Measurements from ENCODE around the gene C1orf198. TPM values are rescaled to one million over a fixed set of nuclear protein-coding genes. Genes with fewer than 3 reads are reported as not detected.

The C1orf198 gene
- polyA plus RNA-seq, 3 donors, result 1.3 to 2.7 (median 1.6) TPM

DNA sequence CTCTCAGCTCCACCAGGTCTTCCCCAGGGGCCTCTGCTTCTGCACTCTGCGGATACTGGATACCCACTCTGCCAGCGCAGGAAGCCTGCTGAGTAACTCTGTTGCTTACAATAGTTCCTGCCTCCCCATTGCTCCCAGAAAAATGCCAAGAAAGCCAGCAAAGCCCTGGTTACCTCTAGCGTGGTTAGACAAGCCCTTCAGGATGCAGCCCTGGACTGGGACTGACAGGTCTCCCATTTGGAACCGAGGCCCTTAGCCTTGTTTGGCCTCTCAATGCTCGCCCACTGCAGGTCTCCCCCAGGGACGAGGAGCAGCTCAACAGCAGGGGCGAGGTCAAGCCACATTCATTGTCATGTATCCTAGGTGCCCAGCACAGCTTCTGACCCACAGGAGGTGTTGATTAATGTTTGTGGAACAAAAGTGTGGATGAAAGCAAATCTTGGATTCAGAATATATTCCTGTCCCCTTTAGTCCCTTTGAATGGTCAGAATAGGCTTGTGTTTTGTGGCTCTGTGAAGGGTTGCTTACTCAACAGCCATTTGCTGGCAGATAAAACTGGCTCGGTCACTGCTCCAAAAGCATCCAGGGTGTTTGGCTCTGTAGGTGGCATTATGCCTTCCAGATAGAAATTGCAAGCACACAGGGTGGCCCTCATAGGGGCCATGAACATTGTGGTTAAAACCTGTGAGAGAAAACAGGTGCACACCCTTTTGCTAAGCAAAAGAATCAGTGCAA is 58.9 kb downstream of the C1orf198 start:
- Histone ChIP-seq H3K4me2 (replicated peaks; ENCODE audit: extremely low read depth, low read length, poor library complexity, severe bottlenecking) (no peak overlapping the region), H3K4me1 (ENCODE audit: control insufficient read depth in 1 of 2, insufficient read depth in 2 of 2, low read length in 2 of 2) (no peaks in the 10 kb centered on the region), H3K9ac (ENCODE audit: insufficient read depth, low read length, poor library complexity, severe bottlenecking) (no peak overlapping the region), H4K20me1 (ENCODE audit: insufficient read depth, low read length) (no peaks in the 10 kb centered on the region), H3K27ac (ENCODE audit: low read depth in 1 of 2, low read length in 2 of 2) (no peak overlapping the region), H2AFZ (ENCODE audit: insufficient read depth, low read depth, low read length, poor library complexity, severe bottlenecking) (no peak overlapping the region), H3K9me3 (replicated peaks in 1 of 2; ENCODE audit: control insufficient read depth in 1 of 2, insufficient read depth in 1 of 2, low read length in 2 of 2) (peaks cover 4 to 19% of the 10 kb centered on the region in 2 donors), H3K27me3 (ENCODE audit: control insufficient read depth in 2 of 2, insufficient read depth in 2 of 2, low read length in 2 of 2) (no peaks in the 10 kb centered on the region), H3K36me3 (replicated peaks in 1 of 2; ENCODE audit: control insufficient read depth in 1 of 2, insufficient read depth in 2 of 2, low read length in 2 of 2) (no peaks in the 10 kb centered on the region), H3K4me3 (replicated peaks in 1 of 3; ENCODE audit: low read depth in 2 of 3, low read length in 3 of 3) (no peak overlapping the region), H3K79me2 (ENCODE audit: insufficient read depth, low read length) (no peaks in the 10 kb centered on the region)
- Mint-ChIP-seq H3K4me3 (no peak overlapping the region), H3K9me3 (peaks cover 10 to 41% (median 19%) of the 10 kb centered on the region in 7 donors), H3K36me3 (no peaks in the 10 kb centered on the region), H3K27ac (no peak overlapping the region), H3K27me3 (ENCODE audit: low read depth in 3 of 3) (peaks cover 2 to 6% (median 6%) of the 10 kb centered on the region in 3 donors), H3K4me1 (no peaks in the 10 kb centered on the region)
- WGBS (ENCODE audit: insufficient coverage), result 81% methylated on average over 7 of the region's 8 CpGs
- DNase-seq, result no peak
- intact Hi-C loops (cut with micrococcal nuclease), result no loop called here
- no peak for TF ChIP-seq CTCF (IDR thresholded peaks at IDR 0.05)

GRCh38 chr1:230808281-230808872 is 59.9 kb downstream of the C1orf198 start:
- Histone ChIP-seq H3K4me3 (replicated peaks in 1 of 3; ENCODE audit: low read depth in 2 of 3, low read length in 3 of 3) (no peak overlapping the region), H3K9me3 (replicated peaks in 1 of 2; ENCODE audit: control insufficient read depth in 1 of 2, insufficient read depth in 1 of 2, low read length in 2 of 2) (peaks cover 4 to 19% of the 10 kb centered on the region in 2 donors), H4K20me1 (ENCODE audit: insufficient read depth, low read length) (no peaks in the 10 kb centered on the region), H3K9ac (ENCODE audit: insufficient read depth, low read length, poor library complexity, severe bottlenecking) (no peak overlapping the region), H3K4me1 (ENCODE audit: control insufficient read depth in 1 of 2, insufficient read depth in 2 of 2, low read length in 2 of 2) (no peaks in the 10 kb centered on the region), H3K27me3 (ENCODE audit: control insufficient read depth in 2 of 2, insufficient read depth in 2 of 2, low read length in 2 of 2) (no peaks in the 10 kb centered on the region), H2AFZ (ENCODE audit: insufficient read depth, low read depth, low read length, poor library complexity, severe bottlenecking) (no peak overlapping the region), H3K36me3 (replicated peaks in 1 of 2; ENCODE audit: control insufficient read depth in 1 of 2, insufficient read depth in 2 of 2, low read length in 2 of 2) (no peaks in the 10 kb centered on the region), H3K79me2 (ENCODE audit: insufficient read depth, low read length) (no peaks in the 10 kb centered on the region), H3K27ac (ENCODE audit: low read depth in 1 of 2, low read length in 2 of 2) (no peak overlapping the region), H3K4me2 (replicated peaks; ENCODE audit: extremely low read depth, low read length, poor library complexity, severe bottlenecking) (no peak overlapping the region)
- no peak for TF ChIP-seq CTCF (IDR thresholded peaks at IDR 0.05)
- no peak for DNase-seq
- intact Hi-C loops (cut with micrococcal nuclease), result no loop called here
- WGBS (ENCODE audit: insufficient coverage), result 93% methylated on average over 3 of the region's 4 CpGs
- Mint-ChIP-seq H3K4me3 (no peak overlapping the region), H3K9me3 (peaks cover 10 to 35% (median 17%) of the 10 kb centered on the region in 7 donors), H3K27me3 (ENCODE audit: low read depth in 3 of 3) (peaks cover 2 to 6% (median 5%) of the 10 kb centered on the region in 3 donors), H3K4me1 (no peaks in the 10 kb centered on the region), H3K36me3 (no peaks in the 10 kb centered on the region), H3K27ac (no peak overlapping the region)

Measured in CD14-positive monocyte (primary cell).